HK-2 (cell line): ENCODE measurements around the gene PRIMPOL.
"Not testable (repeated sequence)": the region's sequence is repeated elsewhere in the genome, so short reads cannot be mapped to it uniquely, and the experiment has no call there.

Experiments used
- DNase-seq: peaks from one replicate; pipeline ENCODE4 v3.0.0-alpha.2; 2018; ENCODE audit not compliant: unreplicated experiment

PRIMPOL gene

DNA sequence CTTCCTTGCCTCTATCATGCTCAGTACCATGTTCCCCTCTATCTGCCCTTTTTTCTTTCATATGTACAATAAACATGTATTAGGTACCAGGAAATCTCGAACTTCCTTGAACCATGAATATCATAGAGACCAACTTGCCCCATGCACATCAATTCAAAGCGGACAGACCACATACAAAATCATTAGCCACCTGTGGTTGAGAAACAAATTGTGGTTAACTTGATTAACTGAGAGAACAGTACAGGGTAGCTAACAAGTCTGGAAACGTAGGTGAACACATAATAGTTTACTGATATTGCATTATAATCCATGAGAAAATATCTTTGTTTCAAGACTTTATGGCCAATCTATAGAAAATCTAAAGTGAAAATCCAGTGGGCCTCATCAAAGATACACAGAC lies 8.5 kb upstream of the PRIMPOL start:
- DNase-seq, result no peak

DNA sequence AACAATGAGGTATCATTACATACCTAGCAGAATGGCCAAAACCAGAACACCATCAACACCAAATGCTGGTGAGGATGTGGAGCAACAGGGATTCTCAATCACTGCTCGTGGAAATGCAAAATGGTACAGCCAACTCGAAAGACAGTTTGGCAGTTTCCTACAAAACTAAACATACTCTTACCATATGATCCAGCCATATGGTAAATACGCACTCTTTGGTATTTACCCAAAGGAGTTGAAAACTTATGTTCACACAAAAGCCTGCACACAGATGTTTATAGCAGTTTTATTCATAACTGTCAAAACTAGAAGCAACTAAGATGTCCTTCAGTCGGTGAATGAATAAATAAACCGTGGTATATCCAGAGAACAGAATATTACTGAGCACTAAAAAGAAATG lies 8.1 kb upstream of the PRIMPOL start:
- no peak for DNase-seq

DNA sequence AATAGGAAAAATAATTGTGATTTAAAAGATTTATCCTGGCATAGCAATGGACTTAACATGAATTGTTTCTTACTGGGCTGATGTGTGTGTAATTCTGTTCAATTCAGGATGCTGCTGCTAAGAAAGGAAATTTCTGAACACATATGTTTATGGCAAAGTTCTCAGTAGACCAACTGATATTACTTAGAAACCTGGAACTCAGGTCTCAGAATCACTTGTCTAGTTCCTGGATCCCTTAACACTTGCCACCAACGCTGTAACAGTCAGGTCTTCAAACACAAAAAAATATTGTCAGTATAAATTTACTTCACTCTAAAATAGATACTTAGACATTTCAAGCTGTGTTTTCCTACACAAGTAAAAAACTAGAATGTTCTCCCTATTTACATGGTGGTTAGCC lies 5.8 kb upstream of the PRIMPOL start:
- DNase-seq, result no peak

DNA sequence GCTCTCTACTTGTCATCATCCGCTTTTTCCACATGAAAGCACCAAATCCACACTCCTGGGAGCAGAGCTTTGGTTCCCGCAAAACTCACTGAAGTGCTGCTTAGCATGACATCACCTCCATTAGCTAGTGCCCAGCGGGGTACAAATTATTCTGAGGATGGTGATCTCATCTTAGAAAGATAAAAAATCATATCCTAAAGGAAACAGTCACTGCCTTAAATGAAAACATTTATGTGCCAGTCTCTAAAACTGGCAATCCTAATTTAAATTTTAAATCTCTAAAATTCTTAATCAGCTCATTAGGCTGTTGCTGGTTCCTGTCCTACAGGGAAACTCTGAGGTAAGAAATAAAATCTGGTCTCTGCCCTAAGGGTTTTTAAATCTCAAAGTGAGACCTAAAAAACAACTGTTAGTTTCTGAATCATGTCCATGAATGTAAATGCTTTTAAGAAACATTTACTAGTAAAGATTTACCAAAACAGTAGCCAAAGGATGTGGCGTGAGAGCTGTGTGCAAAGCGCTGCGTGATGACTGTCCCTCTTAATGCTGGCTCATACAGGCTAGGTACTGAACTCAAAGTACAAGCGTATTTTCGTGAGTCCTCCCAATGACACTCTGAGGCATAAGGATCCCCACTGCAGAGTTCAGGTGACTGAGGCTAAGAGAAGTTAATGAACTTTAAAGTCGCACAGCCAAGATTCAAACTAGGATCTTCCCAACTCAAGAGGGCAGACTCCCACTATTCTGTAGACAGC lies 4.8 kb upstream of the PRIMPOL start:
- DNase-seq, result no peak

DNA sequence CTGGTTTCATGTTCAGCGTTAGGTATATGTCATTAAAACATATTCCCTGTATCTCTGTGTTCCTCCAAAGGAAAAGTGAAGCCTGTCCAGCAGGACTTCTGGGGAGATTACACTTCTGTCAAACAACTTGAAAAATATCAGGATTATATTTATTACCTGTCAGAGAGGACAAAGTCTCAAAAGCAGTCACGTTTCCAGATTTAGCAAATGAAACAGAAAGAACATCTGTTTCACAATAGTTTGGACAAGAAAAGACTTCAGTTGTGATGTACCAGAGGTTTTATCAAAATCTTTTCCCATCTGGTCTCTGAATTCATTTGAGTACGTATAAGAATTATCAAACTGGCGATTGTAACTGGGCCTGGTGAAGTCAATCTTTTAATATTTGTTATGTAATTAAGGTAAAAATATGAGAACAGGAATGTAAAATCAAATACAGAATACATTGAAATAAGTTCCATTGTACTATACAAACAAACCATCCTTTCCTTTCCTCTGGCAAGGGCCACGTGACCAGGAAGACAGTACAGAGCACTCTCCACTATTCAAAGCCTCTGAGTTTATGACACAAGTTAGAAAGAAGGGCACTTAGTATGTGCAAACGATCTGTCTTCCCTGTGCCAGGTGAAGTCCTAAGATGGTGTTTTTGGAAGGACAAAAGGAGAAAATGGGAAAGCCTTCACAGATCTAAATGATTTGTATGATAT lies 3.5 kb upstream of the PRIMPOL start:
- no peak for DNase-seq

DNA sequence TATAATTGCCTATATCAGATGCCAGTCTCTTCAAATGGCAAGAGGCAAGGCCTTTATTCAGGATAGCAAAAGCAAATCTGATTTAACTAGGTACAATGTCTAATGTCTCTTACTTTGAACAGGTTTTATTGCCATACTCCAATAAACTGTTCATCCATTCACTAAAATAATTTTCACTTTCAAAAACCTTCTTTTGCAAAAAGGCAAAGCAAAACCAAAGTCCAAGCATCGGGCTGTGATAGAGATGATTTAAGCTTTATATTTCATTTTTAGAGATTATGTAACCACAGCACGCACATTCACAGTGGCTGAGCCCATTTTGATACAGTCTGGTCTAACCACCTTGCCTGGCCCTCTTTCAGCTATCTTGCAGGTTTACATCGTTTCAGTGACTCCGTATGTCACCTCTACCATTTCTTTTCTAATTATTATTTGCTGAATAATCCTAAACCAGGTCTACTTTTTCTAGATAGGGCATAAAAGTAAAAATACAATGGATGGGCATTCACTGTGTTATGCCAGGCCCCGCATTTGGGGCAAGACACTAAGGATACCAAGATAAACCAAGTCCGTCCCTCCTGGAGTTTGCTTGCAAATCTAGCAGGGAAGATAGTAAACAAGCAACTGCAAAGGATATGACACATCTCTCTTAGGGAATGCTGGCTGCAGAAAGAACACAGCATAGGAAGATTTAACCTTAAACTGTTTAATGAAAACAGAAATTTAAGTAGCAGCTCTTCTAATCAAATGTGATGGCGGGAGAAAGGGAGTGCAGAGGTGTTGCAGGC lies 2.1 kb upstream of the PRIMPOL start:
- no peak for DNase-seq

DNA sequence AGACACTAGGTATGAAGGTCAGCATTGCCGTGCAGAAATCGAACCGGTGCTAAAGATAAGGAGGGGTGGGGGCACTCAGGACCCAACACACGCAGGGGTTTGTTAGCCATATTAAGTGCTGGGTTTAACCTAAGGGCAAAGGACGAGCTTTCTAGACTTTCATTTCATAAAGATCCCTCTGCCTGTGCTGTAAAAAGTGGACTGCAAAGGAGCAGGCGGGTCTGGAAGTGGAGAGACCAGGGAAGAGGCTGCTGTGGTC lies 1.6 kb upstream of the PRIMPOL start:
- no peak for DNase-seq

DNA sequence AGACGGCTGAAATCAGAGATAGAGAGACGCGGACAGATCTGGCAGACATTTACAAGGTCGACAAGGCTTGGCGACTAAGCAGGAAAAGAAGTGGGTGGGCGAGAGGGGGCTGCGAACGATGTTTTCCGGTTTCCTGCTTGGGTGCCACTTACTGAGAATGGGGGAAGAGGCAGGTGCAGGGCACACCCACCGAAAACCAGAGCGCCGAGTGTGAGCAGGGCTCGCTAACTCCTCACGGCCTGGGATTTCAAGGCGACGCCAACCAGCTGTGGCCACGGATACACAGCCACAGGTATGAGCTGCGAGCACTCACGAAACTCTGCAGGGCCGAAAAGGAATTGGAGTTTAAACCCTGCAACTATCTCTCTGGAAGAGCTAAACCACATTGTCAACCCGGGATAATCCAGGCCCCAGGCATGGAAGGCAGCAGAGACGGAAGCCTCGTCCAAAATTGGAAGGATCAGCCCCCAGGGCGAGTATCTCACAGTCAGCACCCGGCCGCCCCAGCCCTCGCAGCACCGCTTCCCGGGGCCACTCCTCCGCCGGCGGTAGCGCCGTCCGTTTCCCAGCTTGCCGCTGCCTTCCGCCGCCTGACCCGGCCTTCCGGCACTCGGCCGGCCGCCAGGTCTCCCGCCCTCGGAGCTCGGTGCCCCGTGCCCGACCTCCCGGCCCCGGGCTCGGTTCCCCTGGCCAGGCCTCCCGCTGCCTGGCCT lies 1.1 kb upstream of the PRIMPOL start:
- peak; percentile 61 for DNase-seq

DNA sequence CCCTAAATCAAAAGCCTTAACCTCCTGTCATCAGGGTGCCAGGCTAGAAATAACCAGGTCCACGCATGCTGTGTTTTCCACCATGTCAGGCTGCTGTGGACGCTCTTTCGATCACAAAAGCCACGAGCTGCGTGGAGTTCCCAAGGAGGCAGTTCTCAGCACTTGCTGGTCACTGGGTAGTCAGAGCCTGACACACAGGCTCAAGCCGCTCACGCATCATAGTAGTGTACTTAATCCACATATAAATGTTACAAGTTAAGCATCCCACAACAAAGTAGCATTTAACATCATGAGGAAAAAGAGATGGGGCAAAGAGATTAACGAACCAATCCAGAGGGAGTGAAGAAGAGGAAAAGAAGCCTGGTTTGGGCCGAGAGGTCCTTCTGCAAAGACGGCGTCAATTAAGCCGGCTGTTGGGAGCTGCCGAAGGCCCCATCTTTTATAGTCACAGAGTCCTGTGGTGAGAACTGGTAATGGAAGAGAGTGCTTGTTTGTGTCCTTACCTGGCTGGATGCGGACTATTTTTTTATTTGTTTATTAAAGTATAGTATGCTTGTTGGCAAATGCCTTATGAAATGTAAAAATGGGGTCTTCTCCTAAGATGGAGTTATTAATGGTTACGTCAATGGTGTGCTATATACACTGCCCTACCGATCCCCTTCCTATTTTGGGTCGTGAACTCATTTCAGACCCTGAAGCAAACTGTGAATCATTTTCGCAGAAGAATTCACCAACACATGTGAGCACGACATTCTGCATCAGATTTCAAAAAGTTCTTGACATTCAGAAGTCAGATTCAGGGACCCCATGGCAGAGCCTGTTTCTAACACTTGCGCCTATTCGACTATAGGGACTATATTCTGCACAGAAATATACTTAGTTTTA lies 675 bp downstream of the PRIMPOL start:
- DNase-seq, result peak; percentile 49

DNA sequence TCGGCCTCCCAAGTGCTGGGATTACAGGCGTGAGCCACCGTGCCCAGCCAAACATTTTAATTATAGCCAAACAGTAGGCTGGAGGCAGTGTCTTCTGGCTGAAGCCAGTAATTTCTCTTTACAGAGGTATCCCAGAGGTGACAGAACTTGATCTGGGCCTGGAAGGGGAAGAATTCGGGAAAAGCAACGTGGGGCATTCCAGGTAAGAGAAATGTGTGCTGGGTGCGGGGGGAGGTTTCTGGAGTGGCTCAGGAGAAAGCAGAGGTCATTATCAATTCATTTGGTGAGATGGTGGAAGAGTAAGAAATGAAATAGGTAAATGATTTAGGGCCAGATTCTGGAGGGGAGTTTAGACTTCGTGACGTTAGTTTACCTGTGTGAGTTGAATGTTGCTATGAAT lies 2.4 kb downstream of the PRIMPOL start:
- DNase-seq, result no peak

DNA sequence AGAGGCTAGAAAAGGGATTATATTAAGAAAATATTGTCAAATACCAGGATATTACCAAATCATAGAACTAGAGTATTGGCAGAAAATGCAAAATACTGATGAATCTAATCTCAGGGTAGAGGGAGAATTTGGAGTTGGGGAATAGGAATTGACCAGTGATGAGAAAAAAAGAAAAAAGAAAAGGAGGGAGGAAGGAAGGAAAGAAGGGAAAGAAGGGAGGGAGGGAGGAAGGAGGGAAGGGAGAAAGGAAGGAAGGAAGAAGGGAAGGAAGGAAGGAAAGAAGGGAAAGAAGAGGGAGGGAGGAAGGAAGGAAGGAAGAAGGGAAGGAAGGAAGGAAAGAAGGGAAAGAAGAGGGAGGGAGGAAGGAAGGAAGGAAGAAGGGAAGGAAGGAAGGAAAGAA lies 3.1 kb downstream of the PRIMPOL start:
- DNase-seq, result not testable (repeated sequence)

DNA sequence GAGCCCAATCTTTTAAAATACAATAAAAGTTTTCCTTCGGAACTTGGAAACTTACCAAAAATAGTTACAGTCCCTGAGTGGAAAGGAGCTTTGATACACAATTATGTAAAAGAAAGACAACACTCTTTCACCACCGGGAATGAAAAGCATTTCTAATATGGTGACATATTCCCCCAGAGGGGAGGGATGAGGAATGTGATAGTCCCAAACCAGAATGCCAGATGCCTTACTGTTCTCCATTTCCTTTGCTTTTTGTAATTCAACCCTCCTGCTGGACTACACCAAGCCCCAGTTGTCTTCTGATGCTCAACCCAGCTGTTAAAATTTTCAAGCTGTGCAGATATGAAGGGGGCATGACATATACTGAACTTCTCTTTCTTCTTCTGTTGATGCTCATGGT lies 4.1 kb downstream of the PRIMPOL start:
- DNase-seq, result no peak

DNA sequence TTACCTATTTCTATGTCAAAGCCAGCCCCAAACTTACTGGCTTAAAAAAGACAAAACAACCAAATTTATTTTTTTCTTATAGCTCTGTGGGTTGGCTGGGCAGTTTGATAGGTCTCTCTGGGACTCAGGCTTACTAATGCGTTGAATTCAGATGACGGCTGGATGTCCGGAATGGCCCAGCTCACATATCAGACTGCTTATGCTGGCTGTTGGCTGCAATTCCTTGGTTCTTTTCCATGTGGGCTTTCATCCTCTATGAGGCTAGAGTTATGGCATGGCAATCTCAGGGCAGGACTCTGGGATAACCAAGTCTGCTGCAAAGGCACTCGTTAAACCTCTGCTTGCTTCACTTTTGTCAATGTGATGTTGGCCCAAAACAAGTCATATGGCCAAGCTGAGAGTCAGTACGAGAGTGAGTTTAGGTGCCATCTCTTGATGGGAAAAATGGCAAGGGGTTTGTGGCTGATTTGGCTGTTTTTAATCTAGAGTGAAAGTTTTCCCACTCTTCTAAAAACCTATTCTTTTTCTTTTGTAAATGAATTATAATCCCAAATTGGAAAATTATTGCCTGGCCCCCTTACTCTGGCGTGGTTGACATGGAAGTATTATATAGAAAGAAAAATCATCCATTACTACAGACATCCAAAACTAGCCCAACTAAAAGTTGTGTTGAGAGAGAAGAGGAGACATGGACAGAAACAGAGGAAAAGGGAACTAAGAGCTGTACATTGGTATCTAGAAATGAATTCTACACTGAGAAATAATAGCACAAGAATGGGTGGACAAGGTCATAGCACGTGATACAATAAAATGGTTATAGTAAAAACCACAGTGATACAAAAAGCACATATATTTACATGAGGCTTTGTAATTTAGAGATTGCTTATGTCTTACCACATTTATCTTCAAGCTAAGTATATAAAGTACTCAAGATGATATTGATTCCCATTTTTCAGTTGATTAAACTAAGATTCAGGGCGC lies 6.6 kb downstream of the PRIMPOL start:
- DNase-seq, result no peak

DNA sequence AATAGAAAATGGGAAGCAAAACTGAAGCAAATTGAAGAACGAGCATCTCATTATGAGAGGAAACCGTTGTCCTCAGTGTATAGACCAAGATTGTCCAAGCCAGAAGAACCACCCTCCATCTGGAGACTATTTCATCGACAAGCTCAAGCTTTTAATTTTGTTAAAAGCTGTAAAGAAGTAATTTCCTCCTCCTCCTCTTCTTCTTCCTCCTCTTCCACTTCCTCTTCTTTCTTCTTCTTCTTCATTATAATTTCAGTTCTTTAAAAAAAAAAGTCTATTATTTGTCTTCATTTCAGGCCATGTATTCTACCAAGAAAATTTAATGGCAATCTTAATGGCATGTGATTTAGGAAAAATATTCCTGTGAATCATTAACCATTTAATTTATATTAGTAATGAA lies 7.6 kb downstream of the PRIMPOL start:
- no peak for DNase-seq

DNA sequence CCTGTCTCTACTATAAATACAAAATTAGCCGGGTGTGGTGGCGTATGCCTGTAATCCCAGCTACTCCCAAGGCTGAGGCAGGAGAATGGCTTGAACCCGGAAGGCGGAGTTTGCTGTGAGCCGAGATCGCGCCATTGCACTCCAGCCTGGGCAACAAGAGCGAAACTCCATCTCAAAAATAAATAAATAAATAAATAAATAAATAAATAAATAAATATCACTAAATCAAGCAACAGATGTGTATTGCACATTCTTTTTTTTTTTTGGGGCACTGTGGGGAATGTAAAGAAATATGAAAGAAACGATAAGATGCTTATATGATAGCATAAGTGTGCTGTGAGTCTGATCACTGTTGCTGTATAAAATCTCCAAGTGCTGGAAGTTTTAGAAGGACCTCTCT lies 8.3 kb downstream of the PRIMPOL start:
- DNase-seq, result not testable (repeated sequence)

DNA sequence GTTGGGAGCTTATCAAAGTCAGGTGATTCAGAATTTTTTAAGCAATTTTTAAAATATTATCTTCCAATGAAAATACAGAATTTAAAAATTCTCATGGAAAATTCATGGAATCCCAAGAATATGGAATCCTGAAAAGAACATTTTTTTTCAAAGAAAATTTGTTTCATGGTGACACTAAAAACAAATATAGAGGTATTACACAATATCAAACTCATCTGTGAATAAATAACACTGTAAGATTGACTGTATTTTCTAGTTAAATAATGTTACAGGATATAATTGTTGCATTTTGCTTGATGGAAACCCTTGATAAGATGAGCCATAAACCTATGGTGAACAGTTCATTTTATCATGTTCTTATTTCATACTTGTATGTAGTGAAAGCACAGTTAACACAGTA lies 11.4 kb downstream of the PRIMPOL start:
- no peak for DNase-seq

DNA sequence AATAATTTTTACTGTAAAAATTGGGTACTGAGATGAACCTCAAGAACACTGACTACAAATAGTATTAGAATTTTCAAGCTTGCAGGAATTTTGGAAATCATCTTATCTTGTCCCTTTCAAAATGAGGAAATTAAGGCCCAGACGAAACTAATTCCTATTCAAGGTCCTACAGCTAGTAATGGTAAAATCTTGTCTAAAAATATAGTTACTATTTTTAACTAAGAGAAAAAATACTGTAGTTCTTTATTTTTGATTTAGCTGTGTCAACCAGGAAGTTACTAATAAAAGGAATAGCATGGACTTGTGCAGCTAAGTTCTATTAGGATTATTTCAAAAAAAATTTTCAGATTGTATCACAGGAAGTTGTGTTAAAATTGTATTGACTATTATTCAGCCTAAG lies 12.7 kb downstream of the PRIMPOL start:
- no peak for DNase-seq

DNA sequence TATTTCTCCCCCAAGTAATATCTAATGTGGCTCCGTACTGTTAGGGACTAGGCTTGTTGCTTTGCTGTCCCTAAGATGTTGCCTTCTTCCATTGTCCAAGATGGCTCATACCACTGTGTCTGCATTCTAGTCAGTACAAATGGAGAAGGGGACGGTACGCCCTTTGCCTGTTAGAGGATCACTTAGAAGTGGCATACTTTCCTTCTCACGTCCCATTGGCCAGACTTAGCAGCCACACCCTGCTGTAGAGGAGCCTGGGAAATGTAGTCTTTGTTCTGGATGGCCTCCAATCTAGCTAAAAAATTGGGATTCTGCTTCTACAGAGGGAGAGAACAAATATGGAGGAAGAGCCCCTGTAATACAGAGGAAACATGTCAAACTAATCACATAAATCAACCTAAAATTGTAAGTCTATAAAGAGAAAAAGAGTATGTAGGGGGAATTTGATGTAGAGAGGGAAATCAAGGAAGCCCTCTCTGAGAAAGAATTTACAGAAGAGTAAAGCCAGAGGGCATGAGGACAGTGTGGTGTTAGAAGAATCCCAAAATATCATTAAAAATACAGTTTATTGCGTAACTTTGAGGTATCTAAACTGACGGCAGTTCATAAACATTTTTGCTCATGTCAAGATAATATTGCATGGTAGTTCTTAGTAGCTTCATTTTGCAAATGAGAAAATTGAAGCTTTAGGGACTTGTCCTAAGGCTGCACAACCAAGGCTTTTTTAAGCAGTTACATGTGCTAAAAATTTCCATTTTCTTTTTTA lies 15.1 kb downstream of the PRIMPOL start:
- DNase-seq, result no peak

DNA sequence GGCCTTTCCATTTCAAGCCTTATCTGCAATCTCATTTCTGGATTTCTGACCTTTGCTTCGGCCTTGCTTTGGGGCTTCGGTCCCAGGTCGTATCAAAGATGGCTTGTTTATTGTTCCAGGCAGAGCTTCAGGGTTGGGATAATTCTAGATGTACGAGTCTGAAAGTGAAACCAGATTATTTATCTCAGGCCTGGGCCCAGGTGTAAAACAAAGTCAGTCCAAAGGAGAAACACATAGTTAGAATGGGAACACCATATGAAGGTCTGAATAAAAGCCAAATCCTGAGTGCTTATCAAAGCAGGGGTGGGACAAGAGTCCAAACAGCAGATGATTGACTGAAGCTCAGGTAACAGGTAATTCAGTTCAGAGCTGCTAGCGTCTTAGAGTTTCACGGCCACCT lies 17.1 kb downstream of the PRIMPOL start:
- no peak for DNase-seq
